ENCODE results near the gene MED12. TPM values are rescaled to one million over a fixed set of nuclear protein-coding genes. Genes with fewer than 3 reads are reported as not detected.

MED12 gene
- total and polyA plus RNA-seq, 2 experiments from 2014 or later, result 7.1 to 40.6 TPM

DNA sequence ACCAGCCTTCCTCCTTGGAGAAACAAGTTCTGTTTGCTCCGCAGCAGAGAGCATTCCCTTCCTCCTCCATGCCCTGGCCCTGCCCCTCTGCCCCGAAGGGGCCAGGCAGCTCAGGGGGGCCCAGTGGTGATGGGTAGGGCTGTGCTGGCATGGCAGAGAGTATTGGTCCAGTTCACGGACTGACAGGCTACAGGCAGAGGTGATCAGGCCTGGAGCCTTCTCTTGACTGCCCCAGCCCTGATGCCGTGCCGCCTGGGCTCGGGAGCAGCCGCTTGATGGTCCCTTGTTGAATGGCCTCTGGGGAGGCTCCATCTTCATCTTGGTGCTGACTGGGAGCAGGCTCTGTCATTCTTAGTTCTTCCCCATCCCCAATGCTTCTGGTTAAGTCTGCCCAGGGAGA, 35.8 kb downstream of the MED12 start (continued):
- TF ChIP-seq ZNF114 (CRISPR knock-in tag; IDR thresholded peaks at IDR 0.05) (no peak), ZNF331 (CRISPR knock-in tag; IDR thresholded peaks at IDR 0.05; ENCODE audit: low read depth) (no peak), EZH2phosphoT487 (IDR thresholded peaks at IDR 0.05; ENCODE audit: unreplicated experiment) (no peak), NANOG (IDR thresholded peaks at IDR 0.05; ENCODE audit: borderline replicate concordance) (no peak), EZH2 (IDR thresholded peaks at IDR 0.05; ENCODE audit: low read depth, unreplicated experiment) (no peak)
- TF ChIP-seq, protein P1, sequence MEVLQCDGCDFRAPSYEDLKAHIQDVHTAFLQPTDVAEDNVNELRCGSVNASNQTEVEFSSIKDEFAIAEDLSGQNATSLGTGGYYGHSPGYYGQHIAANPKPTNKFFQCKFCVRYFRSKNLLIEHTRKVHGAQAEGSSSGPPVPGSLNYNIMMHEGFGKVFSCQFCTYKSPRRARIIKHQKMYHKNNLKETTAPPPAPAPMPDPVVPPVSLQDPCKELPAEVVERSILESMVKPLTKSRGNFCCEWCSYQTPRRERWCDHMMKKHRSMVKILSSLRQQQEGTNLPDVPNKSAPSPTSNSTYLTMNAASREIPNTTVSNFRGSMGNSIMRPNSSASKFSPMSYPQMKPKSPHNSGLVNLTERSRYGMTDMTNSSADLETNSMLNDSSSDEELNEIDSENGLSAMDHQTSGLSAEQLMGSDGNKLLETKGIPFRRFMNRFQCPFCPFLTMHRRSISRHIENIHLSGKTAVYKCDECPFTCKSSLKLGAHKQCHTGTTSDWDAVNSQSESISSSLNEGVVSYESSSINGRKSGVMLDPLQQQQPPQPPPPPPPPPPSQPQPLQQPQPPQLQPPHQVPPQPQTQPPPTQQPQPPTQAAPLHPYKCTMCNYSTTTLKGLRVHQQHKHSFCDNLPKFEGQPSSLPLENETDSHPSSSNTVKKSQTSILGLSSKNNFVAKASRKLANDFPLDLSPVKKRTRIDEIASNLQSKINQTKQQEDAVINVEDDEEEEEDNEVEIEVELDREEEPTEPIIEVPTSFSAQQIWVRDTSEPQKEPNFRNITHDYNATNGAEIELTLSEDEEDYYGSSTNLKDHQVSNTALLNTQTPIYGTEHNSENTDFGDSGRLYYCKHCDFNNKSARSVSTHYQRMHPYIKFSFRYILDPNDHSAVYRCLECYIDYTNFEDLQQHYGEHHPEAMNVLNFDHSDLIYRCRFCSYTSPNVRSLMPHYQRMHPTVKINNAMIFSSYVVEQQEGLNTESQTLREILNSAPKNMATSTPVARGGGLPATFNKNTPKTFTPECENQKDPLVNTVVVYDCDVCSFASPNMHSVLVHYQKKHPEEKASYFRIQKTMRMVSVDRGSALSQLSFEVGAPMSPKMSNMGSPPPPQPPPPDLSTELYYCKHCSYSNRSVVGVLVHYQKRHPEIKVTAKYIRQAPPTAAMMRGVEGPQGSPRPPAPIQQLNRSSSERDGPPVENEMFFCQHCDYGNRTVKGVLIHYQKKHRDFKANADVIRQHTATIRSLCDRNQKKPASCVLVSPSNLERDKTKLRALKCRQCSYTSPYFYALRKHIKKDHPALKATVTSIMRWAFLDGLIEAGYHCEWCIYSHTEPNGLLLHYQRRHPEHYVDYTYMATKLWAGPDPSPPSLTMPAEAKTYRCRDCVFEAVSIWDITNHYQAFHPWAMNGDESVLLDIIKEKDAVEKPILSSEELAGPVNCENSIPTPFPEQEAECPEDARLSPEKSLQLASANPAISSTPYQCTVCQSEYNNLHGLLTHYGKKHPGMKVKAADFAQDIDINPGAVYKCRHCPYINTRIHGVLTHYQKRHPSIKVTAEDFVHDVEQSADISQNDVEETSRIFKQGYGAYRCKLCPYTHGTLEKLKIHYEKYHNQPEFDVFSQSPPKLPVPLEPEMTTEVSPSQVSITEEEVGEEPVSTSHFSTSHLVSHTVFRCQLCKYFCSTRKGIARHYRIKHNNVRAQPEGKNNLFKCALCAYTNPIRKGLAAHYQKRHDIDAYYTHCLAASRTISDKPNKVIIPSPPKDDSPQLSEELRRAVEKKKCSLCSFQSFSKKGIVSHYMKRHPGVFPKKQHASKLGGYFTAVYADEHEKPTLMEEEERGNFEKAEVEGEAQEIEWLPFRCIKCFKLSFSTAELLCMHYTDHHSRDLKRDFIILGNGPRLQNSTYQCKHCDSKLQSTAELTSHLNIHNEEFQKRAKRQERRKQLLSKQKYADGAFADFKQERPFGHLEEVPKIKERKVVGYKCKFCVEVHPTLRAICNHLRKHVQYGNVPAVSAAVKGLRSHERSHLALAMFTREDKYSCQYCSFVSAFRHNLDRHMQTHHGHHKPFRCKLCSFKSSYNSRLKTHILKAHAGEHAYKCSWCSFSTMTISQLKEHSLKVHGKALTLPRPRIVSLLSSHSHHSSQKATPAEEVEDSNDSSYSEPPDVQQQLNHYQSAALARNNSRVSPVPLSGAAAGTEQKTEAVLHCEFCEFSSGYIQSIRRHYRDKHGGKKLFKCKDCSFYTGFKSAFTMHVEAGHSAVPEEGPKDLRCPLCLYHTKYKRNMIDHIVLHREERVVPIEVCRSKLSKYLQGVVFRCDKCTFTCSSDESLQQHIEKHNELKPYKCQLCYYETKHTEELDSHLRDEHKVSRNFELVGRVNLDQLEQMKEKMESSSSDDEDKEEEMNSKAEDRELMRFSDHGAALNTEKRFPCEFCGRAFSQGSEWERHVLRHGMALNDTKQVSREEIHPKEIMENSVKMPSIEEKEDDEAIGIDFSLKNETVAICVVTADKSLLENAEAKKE (CRISPR knock-in tag; IDR thresholded peaks at IDR 0.05), result no peak
- TF ChIP-seq, protein P2, sequence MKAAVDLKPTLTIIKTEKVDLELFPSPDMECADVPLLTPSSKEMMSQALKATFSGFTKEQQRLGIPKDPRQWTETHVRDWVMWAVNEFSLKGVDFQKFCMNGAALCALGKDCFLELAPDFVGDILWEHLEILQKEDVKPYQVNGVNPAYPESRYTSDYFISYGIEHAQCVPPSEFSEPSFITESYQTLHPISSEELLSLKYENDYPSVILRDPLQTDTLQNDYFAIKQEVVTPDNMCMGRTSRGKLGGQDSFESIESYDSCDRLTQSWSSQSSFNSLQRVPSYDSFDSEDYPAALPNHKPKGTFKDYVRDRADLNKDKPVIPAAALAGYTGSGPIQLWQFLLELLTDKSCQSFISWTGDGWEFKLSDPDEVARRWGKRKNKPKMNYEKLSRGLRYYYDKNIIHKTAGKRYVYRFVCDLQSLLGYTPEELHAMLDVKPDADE (IDR thresholded peaks at IDR 0.05), result no peak

DNA sequence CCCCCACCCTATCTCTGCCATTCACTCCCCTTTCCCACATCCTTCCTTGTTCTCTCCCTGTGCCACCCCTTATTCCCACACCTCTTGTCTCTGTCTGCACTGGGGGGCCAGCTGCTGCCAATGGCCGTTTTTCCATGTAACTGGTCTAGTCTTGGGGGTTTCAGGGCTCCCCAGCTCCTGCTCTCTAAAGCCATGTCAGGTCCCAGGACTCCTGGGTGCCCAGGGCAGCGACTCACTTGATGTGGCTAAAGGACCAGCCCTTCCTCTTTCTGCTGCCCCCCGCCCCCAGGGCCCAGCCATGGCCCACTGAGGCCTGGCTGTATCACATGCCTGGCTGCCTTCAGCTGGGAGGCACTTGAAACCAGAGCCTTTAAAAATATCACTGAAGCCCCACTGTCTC, 36.2 kb downstream of the MED12 start:
- H3K27me3 ChIP-seq (ENCODE audit: insufficient read depth), result no peaks in the 10 kb centered on the region
- H3F3A ChIP-seq (replicated peaks; ENCODE audit: low read depth), result no peaks in the 10 kb centered on the region
- no peaks in the 10 kb centered on the region for H3K4me1 ChIP-seq (ENCODE audit: insufficient read depth)
- Mint-ChIP-seq H3K27me3 (ENCODE audit: insufficient read depth, low read depth, poor library complexity) (peaks cover 4% of the 10 kb centered on the region), H3K27ac (no peak overlapping the region), H3K4me1 (no peaks in the 10 kb centered on the region), H3K4me3 (no peak overlapping the region), H3K36me3 (ENCODE audit: low read depth) (peaks cover 12% of the 10 kb centered on the region; the same call in 1 of the 3 replicates), H3K9me3 (no peaks in the 10 kb centered on the region)
- H3K79me2 ChIP-seq (replicated peaks; ENCODE audit: insufficient read depth), result no peaks in the 10 kb centered on the region
- no peak overlapping the region for H3K27ac ChIP-seq (ENCODE audit: low read depth)
- H3K4me2 ChIP-seq, result no peak overlapping the region
- H2AFZ ChIP-seq, result no peak overlapping the region
- no peaks in the 10 kb centered on the region for H3K36me3 ChIP-seq (ENCODE audit: insufficient read depth)
- DNase-seq (ENCODE audit: low spot score), result no peak
- no peak overlapping the region for H3K4me3 ChIP-seq
- no peaks in the 10 kb centered on the region for H3K9me2 ChIP-seq (ENCODE audit: insufficient read depth)
- no peak for ATAC-seq
- H4K20me1 ChIP-seq (replicated peaks; ENCODE audit: insufficient read depth), result no peaks in the 10 kb centered on the region
- TF ChIP-seq EZH2phosphoT487 (IDR thresholded peaks at IDR 0.05; ENCODE audit: unreplicated experiment) (no peak), ZNF114 (CRISPR knock-in tag; IDR thresholded peaks at IDR 0.05) (no peak), POLR2AphosphoS5 (IDR thresholded peaks at IDR 0.05; ENCODE audit: low read depth) (no peak), CREB1 (CRISPR knock-in tag; IDR thresholded peaks at IDR 0.05; ENCODE audit: low read depth) (no peak), ZNF331 (CRISPR knock-in tag; IDR thresholded peaks at IDR 0.05; ENCODE audit: low read depth) (no peak), STAT1 (IDR thresholded peaks at IDR 0.05; ENCODE audit: unreplicated experiment) (no peak), NANOG (IDR thresholded peaks at IDR 0.05; ENCODE audit: borderline replicate concordance) (no peak), EZH2 (IDR thresholded peaks at IDR 0.05; ENCODE audit: low read depth, unreplicated experiment) (no peak)
- TF ChIP-seq, protein P3, sequence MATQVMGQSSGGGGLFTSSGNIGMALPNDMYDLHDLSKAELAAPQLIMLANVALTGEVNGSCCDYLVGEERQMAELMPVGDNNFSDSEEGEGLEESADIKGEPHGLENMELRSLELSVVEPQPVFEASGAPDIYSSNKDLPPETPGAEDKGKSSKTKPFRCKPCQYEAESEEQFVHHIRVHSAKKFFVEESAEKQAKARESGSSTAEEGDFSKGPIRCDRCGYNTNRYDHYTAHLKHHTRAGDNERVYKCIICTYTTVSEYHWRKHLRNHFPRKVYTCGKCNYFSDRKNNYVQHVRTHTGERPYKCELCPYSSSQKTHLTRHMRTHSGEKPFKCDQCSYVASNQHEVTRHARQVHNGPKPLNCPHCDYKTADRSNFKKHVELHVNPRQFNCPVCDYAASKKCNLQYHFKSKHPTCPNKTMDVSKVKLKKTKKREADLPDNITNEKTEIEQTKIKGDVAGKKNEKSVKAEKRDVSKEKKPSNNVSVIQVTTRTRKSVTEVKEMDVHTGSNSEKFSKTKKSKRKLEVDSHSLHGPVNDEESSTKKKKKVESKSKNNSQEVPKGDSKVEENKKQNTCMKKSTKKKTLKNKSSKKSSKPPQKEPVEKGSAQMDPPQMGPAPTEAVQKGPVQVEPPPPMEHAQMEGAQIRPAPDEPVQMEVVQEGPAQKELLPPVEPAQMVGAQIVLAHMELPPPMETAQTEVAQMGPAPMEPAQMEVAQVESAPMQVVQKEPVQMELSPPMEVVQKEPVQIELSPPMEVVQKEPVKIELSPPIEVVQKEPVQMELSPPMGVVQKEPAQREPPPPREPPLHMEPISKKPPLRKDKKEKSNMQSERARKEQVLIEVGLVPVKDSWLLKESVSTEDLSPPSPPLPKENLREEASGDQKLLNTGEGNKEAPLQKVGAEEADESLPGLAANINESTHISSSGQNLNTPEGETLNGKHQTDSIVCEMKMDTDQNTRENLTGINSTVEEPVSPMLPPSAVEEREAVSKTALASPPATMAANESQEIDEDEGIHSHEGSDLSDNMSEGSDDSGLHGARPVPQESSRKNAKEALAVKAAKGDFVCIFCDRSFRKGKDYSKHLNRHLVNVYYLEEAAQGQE (IDR thresholded peaks at IDR 0.05; ENCODE audit: unreplicated experiment), result no peak
- TF ChIP-seq, protein P2 (IDR thresholded peaks at IDR 0.05), result no peak

Data from GM23338 (cell line).